Measurements from ENCODE around the gene CTSZ. TPM values are rescaled to one million over a fixed set of nuclear protein-coding genes. Genes with fewer than 3 reads are reported as not detected.

Gene CTSZ
- total RNA-seq, 4 donors from 2014 or later = 150 to 496 (median 222) TPM

- no peak for TF ChIP-seq CTCF (IDR thresholded peaks at IDR 0.05; ENCODE audit: low read depth)
Measured at GRCh38 chr20:59037386-59037785, 30.3 kb upstream of the CTSZ start.

GRCh38 chr20:59035381-59035780 is 28.3 kb upstream of the CTSZ start:
- TF ChIP-seq CTCF (IDR thresholded peaks at IDR 0.05; ENCODE audit: low read depth) = no peak

- TF ChIP-seq CTCF (IDR thresholded peaks at IDR 0.05; ENCODE audit: low read depth) = no peak
Measured at GRCh38 chr20:59033616-59034165, 26.6 kb upstream of the CTSZ start.

GRCh38 chr20:59033093-59033492 is 26.0 kb upstream of the CTSZ start:
- no peak for TF ChIP-seq CTCF (IDR thresholded peaks at IDR 0.05; ENCODE audit: low read depth)

GRCh38 chr20:59032713-59033059 is 25.6 kb upstream of the CTSZ start:
- TF ChIP-seq CTCF (IDR thresholded peaks at IDR 0.05; ENCODE audit: low read depth) = no peak

GRCh38 chr20:59032023-59032712 is 25.1 kb upstream of the CTSZ start, which contains the start of gene ATP5F1E:
TSS of gene ATP5F1E (minus strand) at chr20:59032335. CDS start at chr20:59032251, 84 bp downstream.
- TF ChIP-seq CTCF (IDR thresholded peaks at IDR 0.05; ENCODE audit: low read depth) = no peak

- TF ChIP-seq CTCF (IDR thresholded peaks at IDR 0.05; ENCODE audit: low read depth) = no peak
Measured at GRCh38 chr20:59031564-59032022, 24.5 kb upstream of the CTSZ start.

Measured in subcutaneous adipose tissue (tissue), 4 donors.